PC-3 (cell line): ENCODE results near the gene EPHB3. TPM values are rescaled to one million over a fixed set of nuclear protein-coding genes. Genes with fewer than 3 reads are reported as not detected.

Experiments
- ATAC-seq: fragments of 200-7000 bp; cut with Tn5 transposase; 2 replicates; pipeline ENCODE4 v1.9.1; 2020; ENCODE audit warnings: mild to moderate bottlenecking, moderate library complexity
- BruUV-seq: library from RNA; stranded (reverse); fragments of 400-500 nt; replicated peaks from 2 replicates; lab custom pipeline; 2021; lab: Mats Ljungman, UMichigan
- CTCF ChIA-PET: fragments of 300-600 bp; sonication (Branson Sonifier 250); formaldehyde crosslinking; loops from one replicate; lab custom pipeline; 2022; ENCODE audit warnings: antibody characterized with exemption; lab: Charles Lee
- POLR2A ChIA-PET: fragments of 300-600 bp; sonication (Branson Sonifier 250); formaldehyde crosslinking; loops from one replicate; lab custom pipeline; 2022; ENCODE audit warnings: antibody characterized with exemption; ENCODE audit not compliant: unreplicated experiment; lab: Charles Lee
- DNase-seq: peaks from one replicate; pipeline ENCODE4 v3.0.0-alpha.2; 2015
- H2AFZ ChIP-seq: fragments of 300-600 bp; sonication (generic); 2 replicates; pipeline ENCODE4 v1.6.0; 2016; ENCODE audit warnings: antibody characterized with exemption, low read length
- H3F3A ChIP-seq: fragments of 300-600 bp; sonication (generic); one replicate; pipeline ENCODE4 v1.6.0; 2017; ENCODE audit warnings: antibody characterized with exemption, low read length, control low read depth, mild to moderate bottlenecking; ENCODE audit not compliant: unreplicated experiment
- H3K27ac ChIP-seq: fragments of 300-600 bp; sonication (generic); 2 replicates; pipeline ENCODE4 v1.5.1; 2016; ENCODE audit warnings: mild to moderate bottlenecking, low read length
- H3K27me3 ChIP-seq: fragments of 300-600 bp; sonication (generic); 2 replicates; pipeline ENCODE4 v1.6.1; 2016; ENCODE audit warnings: low read length, mixed read lengths
- H3K36me3 ChIP-seq: fragments of 300-600 bp; sonication (generic); 2 replicates; pipeline ENCODE4 v1.6.1; 2016; ENCODE audit warnings: low read depth, mixed run types, low read length, mixed read lengths
- H3K4me1 ChIP-seq: fragments of 300-600 bp; sonication (generic); 2 replicates; pipeline ENCODE4 v1.5.1; 2016; ENCODE audit warnings: low read length; ENCODE audit not compliant: insufficient read depth
- H3K4me2 ChIP-seq: fragments of 300-600 bp; sonication (generic); 2 replicates; pipeline ENCODE4 v1.6.0; 2016; ENCODE audit warnings: low read length
- H3K4me3 ChIP-seq: fragments of 300-600 bp; sonication (generic); 2 replicates; pipeline ENCODE4 v1.5.1; 2016; ENCODE audit warnings: mild to moderate bottlenecking, low read length, mixed read lengths
- H3K79me2 ChIP-seq: fragments of 300-600 bp; sonication (generic); 2 replicates; pipeline ENCODE4 v1.6.1; 2017; ENCODE audit warnings: low read length, mixed read lengths
- H3K9ac ChIP-seq: fragments of 300-600 bp; sonication (generic); 2 replicates; pipeline ENCODE4 v1.6.0; 2016; ENCODE audit warnings: mild to moderate bottlenecking, low read length
- H3K9me2 ChIP-seq: fragments of 300-600 bp; sonication (generic); replicated peaks from 2 replicates; pipeline ENCODE4 v1.6.1; 2016; ENCODE audit warnings: mixed run types, low read length, mixed read lengths
- H3K9me3 ChIP-seq: fragments of 300-600 bp; sonication (generic); 2 replicates; pipeline ENCODE4 v1.6.1; 2016; ENCODE audit warnings: low read length, mixed read lengths
- H4K20me1 ChIP-seq: fragments of 300-600 bp; sonication (generic); 2 replicates; pipeline ENCODE4 v1.6.1; 2016; ENCODE audit warnings: low read length, mixed read lengths
- EZH2 ChIP-seq: fragments of 300-600 bp; sonication (generic); IDR thresholded peaks from one replicate; pipeline ENCODE4 v1.6.1; 2017; ENCODE audit warnings: antibody characterized with exemption, mild to moderate bottlenecking, low read length; ENCODE audit not compliant: unreplicated experiment
- EZH2phosphoT487 ChIP-seq: fragments of 300-600 bp; sonication (generic); IDR thresholded peaks from 2 replicates; pipeline ENCODE4 v1.6.1; 2018; ENCODE audit warnings: mild to moderate bottlenecking, antibody characterized with exemption, low read length, borderline replicate concordance
- intact Hi-C: fragments of 100-400 bp; cut with micrococcal nuclease; formaldehyde crosslinking; loops from 2 replicates; pipeline ENCODE4 v1.9.0; 2023
- total RNA-seq: library from RNA; depleted of rRNA; stranded (reverse); fragments of >200 nt; gene quantifications from 2 replicates; pipeline ENCODE4 v1.2.3, GENCODE V29; 2014
- TF ChIP-seq, protein P1 (sequence below): fragments of 300-600 bp; sonication (generic); conservative IDR thresholded peaks from 2 replicates; pipeline ENCODE4 v1.5.1; 2017; ENCODE audit warnings: antibody characterized with exemption, low read depth, mild to moderate bottlenecking, low read length

Gene EPHB3
- total RNA-seq, 1 experiment from 2014 or later, result 18.2 TPM

DNA sequence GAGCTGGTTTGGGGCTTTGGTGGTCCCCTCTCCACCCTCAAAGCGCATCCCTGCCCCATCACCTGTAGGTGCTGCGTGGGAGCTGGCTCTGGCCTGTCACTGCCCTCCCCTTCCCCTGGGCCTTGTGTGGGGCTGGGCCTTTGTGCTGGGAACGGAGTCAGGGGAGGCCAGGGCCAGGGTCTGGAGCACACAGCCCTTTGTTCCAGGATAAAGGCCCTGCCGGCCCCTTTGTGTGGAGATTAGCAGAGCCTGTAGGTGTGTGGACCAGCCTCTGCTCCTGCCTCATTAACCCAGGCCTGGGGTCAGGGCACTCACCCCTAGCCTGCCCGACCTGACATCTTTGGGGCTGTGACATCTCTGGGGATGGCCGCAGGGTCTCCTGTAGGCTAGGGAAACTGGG, 8.9 kb downstream of the EPHB3 start:
- no peak overlapping the region for H3K4me3 ChIP-seq
- CTCF ChIA-PET, result no interaction called here
- no peak overlapping the region for H3K27ac ChIP-seq
- no peaks in the 10 kb centered on the region for H3F3A ChIP-seq
- peaks cover 43% of the 10 kb centered on the region for H3K79me2 ChIP-seq
- no peak overlapping the region for H3K4me2 ChIP-seq
- BruUV-seq, result no TSS peak
- peaks cover 36% of the 10 kb centered on the region for H3K4me1 ChIP-seq
- POLR2A ChIA-PET, result no interaction called here
- no peaks in the 10 kb centered on the region for H3K36me3 ChIP-seq
- ATAC-seq (no peak), DNase-seq (no peak)
- no peaks in the 10 kb centered on the region for H3K9me3 ChIP-seq
- H3K9ac ChIP-seq, result no peak overlapping the region
- no peak overlapping the region for H2AFZ ChIP-seq
- TF ChIP-seq, protein P1, sequence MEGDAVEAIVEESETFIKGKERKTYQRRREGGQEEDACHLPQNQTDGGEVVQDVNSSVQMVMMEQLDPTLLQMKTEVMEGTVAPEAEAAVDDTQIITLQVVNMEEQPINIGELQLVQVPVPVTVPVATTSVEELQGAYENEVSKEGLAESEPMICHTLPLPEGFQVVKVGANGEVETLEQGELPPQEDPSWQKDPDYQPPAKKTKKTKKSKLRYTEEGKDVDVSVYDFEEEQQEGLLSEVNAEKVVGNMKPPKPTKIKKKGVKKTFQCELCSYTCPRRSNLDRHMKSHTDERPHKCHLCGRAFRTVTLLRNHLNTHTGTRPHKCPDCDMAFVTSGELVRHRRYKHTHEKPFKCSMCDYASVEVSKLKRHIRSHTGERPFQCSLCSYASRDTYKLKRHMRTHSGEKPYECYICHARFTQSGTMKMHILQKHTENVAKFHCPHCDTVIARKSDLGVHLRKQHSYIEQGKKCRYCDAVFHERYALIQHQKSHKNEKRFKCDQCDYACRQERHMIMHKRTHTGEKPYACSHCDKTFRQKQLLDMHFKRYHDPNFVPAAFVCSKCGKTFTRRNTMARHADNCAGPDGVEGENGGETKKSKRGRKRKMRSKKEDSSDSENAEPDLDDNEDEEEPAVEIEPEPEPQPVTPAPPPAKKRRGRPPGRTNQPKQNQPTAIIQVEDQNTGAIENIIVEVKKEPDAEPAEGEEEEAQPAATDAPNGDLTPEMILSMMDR, result no peak
- TF ChIP-seq EZH2 (no peak), EZH2phosphoT487 (no peak)
- H4K20me1 ChIP-seq, result no peaks in the 10 kb centered on the region
- no peaks in the 10 kb centered on the region for H3K9me2 ChIP-seq
- H3K27me3 ChIP-seq, result no peaks in the 10 kb centered on the region
- intact Hi-C loops, result no loop called here

DNA sequence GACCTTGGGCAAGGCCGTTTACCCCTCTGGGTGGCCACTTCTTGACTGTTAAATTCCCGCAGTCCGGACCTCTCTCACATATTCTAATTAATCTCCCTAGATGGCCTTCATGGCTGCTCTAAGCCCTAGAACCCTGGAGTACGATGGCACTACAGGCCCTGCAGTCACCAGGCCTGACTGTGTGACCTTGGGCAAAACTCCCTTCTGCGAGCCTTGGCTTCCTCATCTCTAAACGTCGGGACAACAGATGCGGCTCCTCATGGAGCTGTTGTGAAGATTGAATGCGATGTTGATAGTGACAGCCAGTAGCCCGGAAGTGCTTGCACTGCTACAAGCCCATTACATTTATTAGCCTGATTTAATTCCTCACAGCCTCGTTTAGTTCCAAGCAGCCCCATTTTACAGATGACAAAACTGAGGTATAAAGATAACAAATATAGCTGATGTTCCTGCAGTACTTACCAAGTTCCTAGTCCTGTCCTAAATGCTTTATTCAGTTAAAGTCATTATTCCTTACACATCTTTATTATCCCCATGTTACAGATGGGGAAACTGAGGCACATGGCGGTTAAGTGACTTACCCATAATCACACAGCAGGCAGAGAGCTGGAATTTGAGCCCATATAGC, 10.3 kb downstream of the EPHB3 start:
- intact Hi-C loops, result no loop called here
- no peak overlapping the region for H2AFZ ChIP-seq
- POLR2A ChIA-PET, result interaction anchor here (0.6 kb wide), 1 partner anchor 172 kb away, joined by 3 read pairs; no protein-coding TSS in a partner anchor

More for the DNA sequence above, 10.3 kb downstream of the EPHB3 start:
- Histone ChIP-seq H3K4me3 (no peak overlapping the region), H3K36me3 (no peaks in the 10 kb centered on the region), H3K4me2 (no peak overlapping the region), H3K4me1 (peaks cover 24% of the 10 kb centered on the region), H3K9me3 (no peaks in the 10 kb centered on the region), H3F3A (no peaks in the 10 kb centered on the region), H3K27me3 (no peaks in the 10 kb centered on the region), H3K9ac (no peak overlapping the region), H3K79me2 (peaks cover 34% of the 10 kb centered on the region), H3K9me2 (no peaks in the 10 kb centered on the region), H3K27ac (no peak overlapping the region), H4K20me1 (no peaks in the 10 kb centered on the region)
- CTCF ChIA-PET, result no interaction called here
- no peak for DNase-seq
- TF ChIP-seq EZH2, result no peak
- TF ChIP-seq EZH2phosphoT487, result no peak
- TF ChIP-seq, protein P1, result no peak
- BruUV-seq, result no TSS peak
- ATAC-seq, result no peak
